Ramos (cell line): ENCODE data around the gene GALNS.

Experiments used
- in situ Hi-C: fragments of 300-500 bp; cut with MboI; formaldehyde crosslinking; loops from one replicate; pipeline ENCODE4 v1.14.3; 2022; ENCODE audit warnings: low sequenced_read_pairs; ENCODE audit not compliant: unreplicated experiment

The GALNS gene

DNA sequence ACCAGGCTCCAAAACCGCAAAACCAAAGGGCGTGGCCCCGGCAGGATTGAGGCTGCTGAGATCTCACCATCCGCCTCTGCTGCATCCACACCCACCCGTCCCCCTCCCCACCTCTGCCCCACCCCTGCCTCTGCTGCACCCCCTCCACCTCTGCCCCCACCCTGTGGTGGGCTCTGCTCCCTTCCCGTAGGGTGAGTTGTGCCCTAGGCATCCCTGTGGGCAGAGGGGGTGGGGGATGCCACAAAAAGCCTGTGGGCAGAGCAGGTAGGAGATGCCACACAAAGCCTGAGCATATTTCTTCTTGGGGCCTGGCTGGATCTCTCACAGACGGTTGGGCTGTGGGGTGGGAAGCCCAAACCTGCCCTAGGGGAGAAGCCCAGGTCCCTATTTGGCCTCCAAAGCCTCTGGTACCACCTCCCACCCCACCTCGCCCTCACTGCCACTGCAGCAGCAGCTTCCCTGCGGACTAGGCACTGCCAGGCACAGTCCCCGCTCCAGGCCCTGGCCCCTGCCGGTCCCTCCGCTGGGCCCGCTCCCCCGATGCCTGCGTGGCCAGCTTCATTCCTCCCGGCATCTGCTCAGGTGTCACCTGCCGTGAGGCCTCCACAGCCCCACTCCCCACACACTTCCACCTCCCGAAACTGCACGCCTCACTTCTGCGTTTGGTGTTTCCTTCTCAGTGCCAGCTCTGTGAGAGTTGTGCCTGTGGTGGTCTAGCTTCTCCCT, 21.0 kb upstream of the GALNS start:
- in situ Hi-C loops: no loop called here

DNA sequence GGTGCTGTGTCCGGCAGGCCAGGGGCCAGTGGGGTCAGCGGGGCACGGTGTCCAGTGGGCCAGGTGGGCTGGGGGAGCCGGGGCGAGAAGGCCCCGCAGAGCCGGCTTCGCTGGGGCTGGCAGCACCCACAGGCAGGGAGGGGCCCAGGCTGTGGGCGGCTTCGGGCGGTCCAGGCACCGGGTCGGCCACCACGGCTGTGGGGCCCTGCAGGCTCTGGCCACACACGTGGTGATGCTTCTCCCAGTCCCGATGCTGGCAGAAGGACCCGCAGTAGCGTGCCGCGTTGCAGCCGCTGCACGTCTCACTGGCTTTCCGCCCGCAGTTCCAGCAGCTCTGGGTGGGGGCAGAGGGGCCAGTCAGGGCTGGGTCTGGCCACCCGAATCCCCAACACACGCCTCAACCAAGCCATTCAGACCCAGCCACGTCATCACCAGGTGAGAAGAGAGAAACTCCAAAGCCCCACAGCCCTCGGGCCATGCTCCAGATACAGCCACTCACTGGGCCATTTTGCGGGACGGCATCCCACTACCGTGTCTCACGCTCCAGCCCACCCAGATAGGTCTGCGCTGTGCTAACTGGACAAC, 20.3 kb upstream of the GALNS start:
- in situ Hi-C loops: no loop called here

DNA sequence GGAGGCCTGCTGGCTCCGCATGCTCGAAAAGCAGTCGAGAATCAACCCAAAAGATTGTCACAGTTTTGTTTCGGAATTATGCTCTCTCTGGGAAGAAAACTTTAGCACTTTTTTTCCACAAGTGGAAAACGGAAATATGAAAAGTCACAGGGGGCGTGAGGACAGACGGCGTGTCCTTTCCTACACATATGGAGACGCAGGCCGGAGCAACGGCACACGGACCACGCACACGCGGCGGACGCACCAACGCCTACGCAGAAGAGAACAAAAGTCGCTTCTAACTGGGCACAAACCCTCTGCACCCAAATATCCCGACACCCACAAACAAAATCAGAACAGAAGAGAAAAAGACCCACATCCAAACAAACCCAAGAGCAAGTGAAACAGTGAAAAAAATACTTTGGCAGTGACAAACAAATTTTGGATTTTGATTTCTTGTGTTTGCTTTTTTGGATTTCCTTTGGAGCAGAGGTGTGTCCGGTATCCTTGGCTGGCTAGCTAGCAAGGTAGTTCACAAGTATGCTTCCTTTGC, 19.0 kb upstream of the GALNS start:
- in situ Hi-C loops: no loop called here

DNA sequence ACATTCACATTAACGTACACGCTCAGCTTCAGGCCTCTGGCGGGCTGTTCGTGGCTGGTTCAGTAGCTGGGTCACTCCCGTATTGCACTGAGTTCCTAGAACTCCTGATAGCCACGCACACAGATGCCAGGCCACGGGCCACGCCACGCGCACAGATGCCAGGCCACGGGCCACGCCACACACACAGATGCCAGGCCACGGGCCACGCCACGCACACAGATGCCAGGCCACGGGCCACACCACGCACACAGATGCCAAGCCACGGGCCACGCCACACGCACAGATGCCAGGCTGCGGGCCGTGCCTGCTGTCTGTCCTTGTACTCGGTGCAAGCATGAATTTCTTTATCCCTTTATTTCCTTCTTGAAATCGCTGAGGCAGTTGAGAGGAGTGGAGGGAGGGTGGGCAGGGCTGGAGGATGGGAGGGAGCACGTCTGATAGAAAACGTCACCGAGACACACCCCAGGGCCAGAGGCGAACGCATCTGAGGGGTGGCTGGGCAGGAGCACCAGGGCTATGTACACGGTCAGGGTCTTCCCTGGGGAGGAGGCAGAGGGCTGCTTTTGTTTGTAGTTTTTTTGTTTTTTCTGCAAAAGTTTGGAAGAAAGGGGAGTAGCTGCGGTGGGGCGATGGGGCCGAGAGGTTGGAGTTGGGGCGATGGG, 18.3 kb upstream of the GALNS start:
- in situ Hi-C loops: no loop called here

DNA sequence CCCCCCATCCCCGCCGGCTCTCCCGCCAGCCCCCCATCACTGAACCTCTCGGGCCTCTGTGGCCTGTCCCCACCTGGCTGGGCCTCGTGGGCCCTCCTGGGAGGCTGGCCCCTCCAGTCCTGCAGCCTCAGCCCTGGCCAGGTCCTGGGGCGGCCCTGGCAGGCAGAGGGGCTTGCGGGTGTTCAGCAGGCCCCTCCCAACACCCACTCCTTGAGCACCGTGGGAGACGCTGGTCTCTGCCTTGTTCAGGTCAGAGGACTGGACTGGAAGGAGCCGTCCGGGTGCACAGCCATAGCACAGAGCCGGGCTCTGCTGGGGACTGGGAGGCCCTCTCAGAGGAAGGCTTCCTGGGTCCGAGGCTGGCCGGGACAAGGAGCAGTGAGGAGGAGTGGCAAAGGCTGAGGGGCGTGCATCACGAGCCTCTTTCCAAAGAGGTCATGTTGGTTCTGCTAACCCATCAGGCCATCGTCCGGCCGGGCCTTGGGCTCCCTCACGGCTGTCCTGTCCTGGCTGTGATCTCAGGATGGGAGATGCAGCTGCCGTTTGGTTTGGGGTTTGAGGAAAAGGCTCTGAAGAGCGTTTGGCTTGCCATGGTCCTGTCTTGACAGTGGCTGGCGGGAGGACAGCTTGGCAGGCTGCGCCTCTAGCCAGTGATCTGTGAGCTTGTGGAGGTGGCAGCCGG, 16.0 kb upstream of the GALNS start:
- in situ Hi-C loops: no loop called here

DNA sequence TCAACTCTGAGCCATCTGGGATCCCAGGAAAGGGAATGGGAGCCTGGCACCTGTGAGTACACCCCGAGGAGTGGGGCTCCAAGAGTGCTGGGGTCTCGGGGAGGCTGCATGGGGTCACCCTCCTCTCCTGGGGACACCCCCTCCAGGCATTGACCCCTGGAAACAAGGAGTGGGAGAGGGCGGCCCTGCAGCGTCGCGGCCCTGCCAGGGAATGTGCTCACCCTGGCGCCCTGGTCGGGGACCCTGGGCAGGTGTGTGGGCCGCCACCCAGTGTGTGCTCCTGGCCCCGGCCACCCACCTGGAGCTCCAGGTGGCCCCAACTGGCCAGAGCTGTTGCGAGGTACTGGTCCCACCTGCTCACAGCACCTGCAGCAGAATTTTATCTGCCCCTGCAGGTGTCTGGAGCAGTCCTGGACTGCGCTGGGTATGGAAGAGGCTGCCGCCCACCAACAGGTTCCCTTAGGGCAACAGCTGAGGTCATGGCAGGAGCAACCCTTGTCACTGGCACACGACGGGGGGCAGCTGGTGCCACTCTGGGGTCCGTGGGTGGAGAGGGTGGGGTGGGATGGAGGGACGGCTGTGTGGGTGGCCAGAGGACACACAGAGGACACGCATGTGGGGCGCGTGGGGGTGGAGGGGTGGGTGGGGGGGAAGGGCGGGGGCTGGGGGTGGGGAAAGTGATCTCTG, 15.1 kb upstream of the GALNS start:
- in situ Hi-C loops: no loop called here

DNA sequence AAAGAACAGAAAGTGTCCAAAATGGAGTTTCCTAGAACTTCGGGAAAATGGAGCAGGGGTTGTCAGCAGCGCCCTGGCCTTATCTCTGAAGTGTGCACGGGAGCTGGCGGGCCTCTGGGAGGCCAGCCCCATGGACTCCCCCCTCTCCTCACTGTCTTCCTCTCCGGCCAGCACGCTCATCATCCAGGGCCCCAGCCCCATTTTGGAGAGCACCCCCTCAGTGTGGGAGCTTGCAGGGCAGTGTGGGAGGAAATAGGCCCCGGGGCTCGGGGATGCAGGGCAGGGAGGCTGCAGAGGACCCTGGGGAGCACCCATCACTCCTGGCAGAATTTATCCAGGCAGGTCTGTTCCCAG, 14.6 kb upstream of the GALNS start:
- in situ Hi-C loops: no loop called here

DNA sequence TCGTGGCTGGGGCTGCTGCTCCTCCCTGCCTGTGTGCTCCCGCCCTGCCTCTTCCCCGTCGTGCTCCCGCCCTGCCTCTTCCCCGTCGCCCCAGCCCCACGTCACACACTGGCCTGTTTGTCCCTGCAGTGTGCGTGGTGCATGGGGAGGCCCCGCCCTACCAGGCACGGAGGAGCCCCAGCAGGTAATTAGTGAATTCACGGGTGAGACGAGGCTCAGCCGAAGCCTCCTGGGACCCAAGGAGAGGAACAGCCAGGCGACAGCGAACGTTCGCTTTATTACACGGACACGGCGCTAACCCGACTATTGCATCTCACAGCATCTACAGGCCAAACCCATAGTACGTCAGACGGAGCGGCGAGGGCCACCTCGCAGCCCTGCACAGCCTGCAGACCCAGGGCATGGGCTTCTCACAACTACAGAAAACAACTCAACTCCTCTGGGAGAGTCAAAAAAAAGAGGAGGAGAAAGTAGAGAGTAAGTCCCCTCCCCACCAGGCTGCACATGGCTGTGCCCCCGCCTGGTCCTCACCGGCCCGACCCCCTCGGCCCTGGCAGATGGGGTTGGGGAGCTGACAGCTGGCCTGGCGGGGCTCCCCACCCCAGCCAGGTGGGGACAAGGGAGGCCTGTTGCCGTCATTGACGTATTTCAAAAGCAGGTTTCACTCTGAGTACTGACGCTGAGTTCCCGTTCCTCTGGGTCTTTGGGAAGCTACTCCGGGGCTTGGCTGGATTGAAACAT, 14.0 kb upstream of the GALNS start:
- in situ Hi-C loops: no loop called here

DNA sequence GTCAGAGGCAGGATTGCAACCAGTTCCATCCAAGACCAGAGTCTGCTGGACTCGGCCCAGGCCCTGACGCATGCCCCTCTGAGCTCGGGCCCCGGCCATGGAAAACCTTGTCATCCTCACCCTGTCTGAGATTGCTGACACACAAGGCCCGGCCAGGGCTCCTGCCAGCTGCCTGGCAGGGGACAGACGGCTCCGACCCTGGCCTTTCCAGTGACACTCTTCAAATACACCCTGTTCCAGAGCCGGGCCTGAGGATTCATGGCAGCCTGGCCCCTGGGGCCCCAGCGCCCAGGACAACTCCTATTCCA, 12.9 kb upstream of the GALNS start:
- in situ Hi-C loops: no loop called here

DNA sequence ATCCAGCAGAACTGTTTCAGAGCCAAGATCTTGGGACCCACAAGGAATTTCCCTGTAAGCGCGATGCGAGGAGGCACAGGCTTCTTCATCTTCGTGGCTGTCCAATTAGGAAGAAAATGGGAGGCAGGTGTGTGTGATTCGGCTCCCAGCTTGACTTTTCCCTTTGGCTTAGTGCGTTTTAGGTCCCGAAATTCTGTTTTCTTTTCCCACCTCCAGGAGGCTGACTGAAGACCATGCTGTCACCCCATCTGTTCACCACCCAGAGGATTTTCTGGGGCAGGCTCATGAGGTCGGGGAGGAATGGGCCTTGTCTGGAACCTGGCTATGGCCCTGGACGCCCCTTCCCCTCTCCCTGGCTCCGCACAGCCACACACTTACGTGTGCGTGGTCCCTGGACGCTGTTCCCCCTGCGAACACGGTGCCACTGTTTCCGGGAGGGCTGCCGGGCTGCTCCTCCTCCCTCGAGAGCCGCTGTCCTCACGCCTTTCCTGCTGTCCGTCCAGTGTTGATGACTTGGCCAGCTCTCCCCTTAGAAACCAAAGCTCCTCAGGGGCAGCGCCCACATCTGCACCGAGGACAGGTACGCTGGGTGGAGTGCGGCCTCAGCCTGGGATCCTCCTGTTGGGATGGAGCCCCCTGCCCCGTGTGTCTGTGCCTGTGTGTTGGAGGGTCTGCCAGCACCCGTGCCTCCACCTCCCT, 12.4 kb upstream of the GALNS start:
- in situ Hi-C loops: no loop called here

DNA sequence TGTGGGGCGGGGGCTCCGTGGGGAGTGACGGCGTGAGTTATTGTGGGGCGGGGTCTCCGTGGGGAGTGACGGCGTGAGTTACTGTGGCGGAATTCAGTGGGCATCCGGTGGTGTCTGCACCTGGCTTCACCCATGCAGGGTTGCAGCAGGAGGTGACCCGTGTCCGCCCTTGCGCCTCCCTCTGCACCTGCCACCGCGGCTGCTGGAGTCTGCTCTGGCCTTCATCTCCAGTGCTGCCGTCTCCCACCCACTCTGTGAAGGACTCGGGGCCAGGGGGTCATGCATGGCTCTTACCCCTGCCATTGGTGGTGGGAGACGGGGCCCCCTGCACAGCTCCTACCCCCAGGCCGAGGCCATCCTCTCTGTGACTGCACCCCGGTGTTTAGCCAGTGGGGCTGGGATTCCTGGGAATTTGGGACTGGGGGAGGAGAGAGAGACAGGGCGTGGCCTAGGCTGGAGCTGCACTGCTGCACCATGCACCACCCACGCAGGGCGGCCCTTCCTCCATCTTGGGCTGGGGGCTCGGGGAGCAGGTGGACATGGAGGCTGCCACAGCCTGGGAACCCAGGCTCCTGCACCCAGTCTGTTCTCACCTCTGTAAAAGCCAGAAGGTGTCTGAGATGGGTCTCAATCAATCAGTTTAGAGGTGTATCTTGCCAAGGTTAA, 11.0 kb upstream of the GALNS start:
- in situ Hi-C loops: no loop called here

DNA sequence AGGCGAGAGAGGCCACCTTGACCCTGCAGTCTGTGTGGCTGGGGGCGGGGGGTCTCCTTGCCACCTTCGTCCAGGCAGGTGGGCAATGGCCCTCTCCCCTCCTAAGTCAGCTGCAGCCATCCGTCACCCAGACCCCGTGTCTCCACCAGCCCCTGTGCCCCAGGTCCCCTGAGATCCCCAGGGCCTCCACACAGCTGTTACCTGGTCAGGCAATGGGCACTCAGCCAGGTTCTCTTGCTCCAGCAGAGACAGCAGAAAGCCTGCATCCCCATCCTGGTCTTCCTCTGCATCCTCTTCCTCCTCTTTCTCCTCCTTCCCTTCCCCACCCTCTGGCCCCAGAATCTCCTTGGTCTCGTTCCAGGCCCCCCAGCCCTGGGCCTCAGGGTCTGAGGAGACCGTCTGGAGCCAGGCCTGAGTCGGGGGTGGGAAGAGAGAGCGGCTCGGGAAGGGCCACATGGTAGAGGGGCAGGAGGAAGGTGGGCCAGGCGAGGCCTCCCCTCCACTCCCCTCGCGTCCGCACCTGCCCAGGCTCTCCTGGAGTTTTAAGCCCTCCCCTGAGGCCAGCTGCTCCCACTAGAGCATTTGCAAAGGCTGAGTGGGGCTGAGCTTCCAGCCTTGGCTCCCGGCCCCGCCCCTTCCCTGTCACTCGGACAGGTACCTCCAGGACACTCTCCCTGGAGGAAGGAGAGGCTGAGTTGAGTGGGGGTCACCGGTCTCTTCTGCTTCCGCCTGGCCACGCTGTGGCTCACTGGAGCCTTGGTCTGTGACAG, 9.6 kb upstream of the GALNS start, which contains the start of gene PABPN1L:
Gene PABPN1L (minus strand): TSS at position 510 of the 770 bp plus-strand sequence. CDS start 54 bp downstream, at position 456.
- in situ Hi-C loops: no loop called here

DNA sequence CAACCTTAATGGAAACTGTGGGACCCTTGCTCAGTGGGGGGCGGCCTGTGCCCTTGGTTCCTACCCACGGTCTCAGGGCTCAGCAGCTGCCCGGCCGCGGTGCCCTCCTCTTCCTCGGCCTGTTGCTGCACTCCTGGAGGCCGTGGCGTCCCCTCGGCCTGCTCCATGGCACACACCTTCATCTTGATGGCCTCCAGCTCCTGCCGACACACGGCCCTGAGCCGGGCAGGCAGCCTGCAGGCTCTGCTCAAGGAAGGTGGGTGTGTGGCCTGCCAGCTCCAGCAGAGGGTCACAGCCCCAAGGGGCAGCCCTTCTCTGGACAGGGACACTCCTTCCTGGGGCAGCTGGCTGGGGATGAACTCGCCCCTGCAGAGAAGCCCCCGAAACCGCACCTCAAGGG, 9.0 kb upstream of the GALNS start:
- in situ Hi-C loops: no loop called here

DNA sequence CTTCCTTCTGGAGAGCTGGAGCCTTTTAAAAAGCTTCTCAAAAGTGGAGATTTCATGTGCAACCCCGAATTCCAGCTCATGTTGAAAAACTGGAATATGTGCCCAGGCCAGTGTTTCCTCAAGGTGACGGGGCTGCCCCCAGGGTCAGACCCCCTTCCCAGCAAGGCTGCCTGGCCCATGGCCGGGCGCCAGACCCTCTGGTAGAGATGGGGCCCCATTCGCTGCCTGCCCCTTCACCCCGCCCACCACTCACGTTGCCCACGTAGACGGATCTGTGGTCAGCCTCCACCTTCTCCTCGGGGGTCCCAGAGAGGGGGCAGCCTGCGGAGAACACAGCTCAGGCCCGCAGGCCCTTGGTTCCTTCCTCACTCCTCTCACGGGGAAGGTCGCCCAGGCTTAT, 8.6 kb upstream of the GALNS start:
- in situ Hi-C loops: no loop called here

DNA sequence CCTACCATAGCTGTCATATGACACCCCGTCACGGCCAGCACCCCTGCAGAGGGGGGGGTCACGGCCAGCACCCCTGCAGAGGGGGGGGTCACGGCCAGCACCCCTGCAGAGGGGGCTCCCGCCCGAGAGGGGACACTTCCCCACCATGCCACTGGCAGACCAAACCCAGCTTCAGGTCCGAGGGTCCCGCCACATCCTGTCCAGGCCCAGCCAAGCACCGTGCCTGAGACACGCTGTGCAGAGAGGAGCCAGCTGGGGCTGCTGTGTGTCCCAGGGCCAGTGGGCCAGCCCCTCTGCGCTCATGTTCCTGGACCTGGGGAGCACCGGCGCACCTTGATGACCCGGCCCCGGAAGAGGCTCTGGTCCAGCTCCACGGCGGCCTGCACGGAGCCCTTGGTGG, 7.8 kb upstream of the GALNS start:
- in situ Hi-C loops: no loop called here

DNA sequence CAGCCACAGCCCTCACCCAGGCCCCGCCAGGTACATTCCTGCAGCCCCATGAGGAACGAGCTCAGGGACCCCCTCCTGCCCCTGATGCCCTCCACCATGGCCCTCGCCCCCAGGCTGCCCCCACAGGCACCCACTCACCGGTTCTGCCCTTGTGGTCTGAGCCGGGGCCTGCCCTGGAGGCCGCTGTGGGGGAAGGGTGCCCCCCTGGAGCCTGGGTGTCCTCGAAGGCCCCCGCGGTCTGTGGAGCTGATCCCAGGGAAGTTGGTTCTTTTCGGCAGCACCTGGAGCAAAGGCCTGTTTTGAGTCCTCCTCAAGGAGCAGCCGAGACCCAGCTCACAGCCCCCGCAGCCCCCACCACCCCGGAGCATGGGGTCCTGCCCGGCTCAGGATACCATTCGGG, 7.4 kb upstream of the GALNS start:
- in situ Hi-C loops: no loop called here

DNA sequence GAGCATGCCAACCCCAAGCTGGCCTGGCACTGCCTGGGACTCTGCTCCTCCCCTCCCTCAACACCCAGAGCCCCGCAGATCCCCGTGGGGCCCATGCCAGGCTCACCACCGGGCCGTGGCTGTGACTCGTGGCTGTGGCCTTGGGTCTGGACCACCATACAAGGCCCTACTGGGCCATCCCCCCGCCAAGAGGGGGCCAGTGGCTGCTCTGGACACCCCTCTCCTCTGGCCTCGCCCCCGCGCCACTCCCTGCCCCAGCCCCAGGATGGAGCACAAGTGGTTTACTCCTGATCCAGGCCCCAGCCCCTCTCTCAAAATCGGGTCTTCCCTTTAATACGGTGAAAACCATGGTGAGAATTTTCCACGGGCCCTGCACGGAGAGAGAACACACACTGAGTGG, 6.7 kb upstream of the GALNS start:
- in situ Hi-C loops: no loop called here

DNA sequence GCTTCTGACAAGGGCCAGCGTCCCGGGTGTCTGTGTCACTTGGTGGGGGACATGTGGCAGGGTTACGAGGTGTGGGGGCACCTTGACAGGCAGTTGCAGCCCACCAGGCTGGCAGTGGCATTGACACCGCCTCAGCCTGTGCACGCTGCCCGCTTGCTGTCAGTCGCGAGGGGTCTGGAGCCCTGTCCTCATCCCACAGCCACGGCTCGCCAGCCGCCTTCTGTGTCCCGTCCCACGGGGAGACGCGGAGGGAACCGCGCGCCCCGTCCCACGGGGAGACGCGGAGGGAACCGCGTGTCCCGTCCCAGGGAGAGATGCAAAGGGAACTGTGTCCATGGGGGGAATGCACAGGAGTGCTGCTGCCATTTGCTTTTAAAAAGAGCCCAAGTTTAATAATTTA, 6.2 kb upstream of the GALNS start:
- in situ Hi-C loops: no loop called here
